ENCODE results near the gene TRIO. TPM values are rescaled to one million over a fixed set of nuclear protein-coding genes. Genes with fewer than 3 reads are reported as not detected.

The TRIO gene
- polyA plus RNA-seq, 2 donors, result 10.3 to 22.8 TPM

DNA sequence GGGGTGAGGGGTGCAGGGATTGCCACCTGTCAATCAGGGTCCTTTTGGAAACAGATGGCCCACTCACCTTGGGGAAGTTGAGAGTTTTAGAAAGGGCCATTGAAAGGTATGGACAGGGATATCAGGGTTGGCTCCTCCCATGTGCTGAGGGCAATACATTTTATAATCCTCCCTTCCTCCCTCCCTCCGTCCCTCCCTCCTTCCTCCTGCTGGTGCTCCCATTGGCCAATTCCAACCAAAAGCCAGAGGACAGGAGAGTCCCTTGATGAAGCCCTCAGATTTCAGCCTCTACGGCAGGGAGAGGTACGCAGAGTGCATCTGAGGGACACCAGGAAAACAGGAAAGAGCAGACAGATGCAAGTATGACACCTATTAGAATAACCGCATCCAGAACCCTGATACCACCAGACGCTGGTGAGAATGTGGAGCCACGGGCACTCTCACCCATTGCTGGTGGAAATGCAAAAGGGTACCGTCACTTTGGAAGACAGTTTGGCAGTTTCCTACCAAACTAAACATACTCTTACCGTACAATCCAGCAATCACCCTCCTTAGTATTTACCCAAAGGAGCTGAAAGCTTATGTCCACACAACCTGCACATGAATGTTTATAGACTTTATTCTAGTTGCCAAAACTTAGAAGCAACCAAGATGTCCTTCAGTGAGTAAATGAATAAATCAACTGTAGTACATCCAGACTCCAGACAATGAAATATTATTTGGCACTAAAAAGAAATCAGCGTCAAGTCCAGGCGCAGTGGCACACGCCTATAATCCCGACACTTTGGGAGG is 380.3 kb downstream of the TRIO start:
- Histone ChIP-seq H3K4me3 (ENCODE audit: low read depth in 1 of 2, low read length in 2 of 2) (no peak overlapping the region), H3K9me3 (ENCODE audit: control insufficient read depth in 2 of 2, insufficient read depth in 1 of 2, low read depth in 1 of 2, low read length in 1 of 2) (no peaks in the 10 kb centered on the region), H3K27me3 (ENCODE audit: control insufficient read depth in 1 of 2, insufficient read depth in 2 of 2, low read length in 2 of 2) (no peaks in the 10 kb centered on the region), H3K27ac (ENCODE audit: low read depth in 2 of 2, low read length in 1 of 2) (no peak overlapping the region), H3K36me3 (ENCODE audit: control insufficient read depth in 2 of 2, insufficient read depth in 2 of 2, low read length in 1 of 2) (no peaks in the 10 kb centered on the region), H3K4me1 (ENCODE audit: control insufficient read depth in 2 of 2, insufficient read depth in 2 of 2, low read length in 1 of 2) (no peaks in the 10 kb centered on the region)
- WGBS, 2 donors, result 83 to 85% methylated on average over 12 of the region's 12 CpGs

DNA sequence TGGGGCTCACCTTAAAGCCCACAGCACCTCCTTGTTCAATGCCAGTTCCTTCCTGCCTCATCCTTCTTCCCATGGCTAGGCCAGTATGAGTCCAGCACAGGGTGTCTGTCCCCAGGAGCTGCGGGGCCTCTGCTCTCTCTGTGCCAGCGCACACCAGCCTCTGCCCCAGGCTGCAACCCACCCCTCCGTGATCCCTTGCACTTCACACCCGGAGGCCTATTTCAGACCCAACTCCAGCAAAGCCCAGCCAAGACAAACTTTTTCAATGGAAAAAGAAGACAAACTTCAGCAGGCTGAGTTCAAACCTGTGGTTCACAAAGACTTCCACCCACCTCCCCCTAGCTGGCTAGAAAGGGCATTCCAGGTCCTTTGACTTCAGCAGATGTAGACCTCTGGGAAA is 382.3 kb downstream of the TRIO start:
- H3K27me3 ChIP-seq (ENCODE audit: control insufficient read depth in 1 of 2, insufficient read depth in 2 of 2, low read length in 2 of 2), result no peaks in the 10 kb centered on the region
- 86 to 93% methylated on average over 4 of the region's 4 CpGs for WGBS, 2 donors
- no peak overlapping the region for H3K27ac ChIP-seq (ENCODE audit: low read depth in 2 of 2, low read length in 1 of 2)
- H3K9me3 ChIP-seq (ENCODE audit: control insufficient read depth in 2 of 2, insufficient read depth in 1 of 2, low read depth in 1 of 2, low read length in 1 of 2), result no peaks in the 10 kb centered on the region
- H3K4me1 ChIP-seq (ENCODE audit: control insufficient read depth in 2 of 2, insufficient read depth in 2 of 2, low read length in 1 of 2), result no peaks in the 10 kb centered on the region
- no peaks in the 10 kb centered on the region for H3K36me3 ChIP-seq (ENCODE audit: control insufficient read depth in 2 of 2, insufficient read depth in 2 of 2, low read length in 1 of 2)
- H3K4me3 ChIP-seq (ENCODE audit: low read depth in 1 of 2, low read length in 2 of 2), result no peak overlapping the region

DNA sequence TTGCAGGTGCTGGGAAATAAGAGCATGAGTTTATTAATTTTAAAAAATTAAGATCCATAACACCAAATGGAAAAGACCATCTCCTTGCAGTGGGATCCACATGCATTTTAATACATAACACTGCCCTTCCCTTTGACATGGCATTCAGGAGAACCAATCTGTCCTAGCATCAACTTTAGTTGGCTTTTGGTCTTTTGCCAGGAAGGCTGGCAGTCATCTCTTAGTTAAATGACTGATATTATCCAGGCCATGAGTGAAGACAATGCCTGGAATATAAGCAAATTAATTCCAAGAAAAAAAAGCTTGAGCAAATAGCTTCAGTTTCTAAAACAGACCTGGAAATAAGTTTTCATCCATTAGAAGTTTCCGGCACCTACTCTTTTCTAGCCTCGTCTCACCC is 383.4 kb downstream of the TRIO start:
- Histone ChIP-seq H3K4me3 (ENCODE audit: low read depth in 1 of 2, low read length in 2 of 2) (no peak overlapping the region), H3K27me3 (ENCODE audit: control insufficient read depth in 1 of 2, insufficient read depth in 2 of 2, low read length in 2 of 2) (no peaks in the 10 kb centered on the region), H3K9me3 (ENCODE audit: control insufficient read depth in 2 of 2, insufficient read depth in 1 of 2, low read depth in 1 of 2, low read length in 1 of 2) (no peaks in the 10 kb centered on the region), H3K4me1 (ENCODE audit: control insufficient read depth in 2 of 2, insufficient read depth in 2 of 2, low read length in 1 of 2) (no peaks in the 10 kb centered on the region), H3K27ac (ENCODE audit: low read depth in 2 of 2, low read length in 1 of 2) (no peak overlapping the region), H3K36me3 (ENCODE audit: control insufficient read depth in 2 of 2, insufficient read depth in 2 of 2, low read length in 1 of 2) (no peaks in the 10 kb centered on the region)
- WGBS, 2 donors, result 85 to 88% methylated on average over 2 of the region's 2 CpGs

DNA sequence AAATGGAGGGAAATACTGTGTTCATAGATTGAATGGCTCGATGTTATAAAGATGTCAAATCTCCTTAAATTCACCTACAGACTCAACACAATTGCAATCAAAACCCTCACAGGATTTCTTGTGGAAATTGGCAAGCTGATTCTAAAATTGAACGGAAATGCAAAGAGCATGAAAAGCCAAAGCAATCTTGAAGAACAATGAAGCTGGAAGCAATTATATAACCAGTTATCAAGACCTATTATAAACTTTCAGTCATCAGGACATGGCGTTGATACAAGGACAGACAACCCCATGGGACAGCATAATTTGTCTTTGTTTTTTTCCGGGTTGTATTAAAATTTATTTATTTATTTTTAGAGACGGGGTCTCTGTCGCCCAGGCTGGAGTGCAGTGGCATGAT is 385.0 kb downstream of the TRIO start:
- WGBS, 2 donors, result 76 to 80% methylated on average over 6 of the region's 6 CpGs
- Histone ChIP-seq H3K4me3 (ENCODE audit: low read depth in 1 of 2, low read length in 2 of 2) (no peak overlapping the region), H3K36me3 (ENCODE audit: control insufficient read depth in 2 of 2, insufficient read depth in 2 of 2, low read length in 1 of 2) (no peaks in the 10 kb centered on the region), H3K9me3 (ENCODE audit: control insufficient read depth in 2 of 2, insufficient read depth in 1 of 2, low read depth in 1 of 2, low read length in 1 of 2) (no peaks in the 10 kb centered on the region), H3K4me1 (ENCODE audit: control insufficient read depth in 2 of 2, insufficient read depth in 2 of 2, low read length in 1 of 2) (no peaks in the 10 kb centered on the region), H3K27ac (ENCODE audit: low read depth in 2 of 2, low read length in 1 of 2) (no peak overlapping the region), H3K27me3 (ENCODE audit: control insufficient read depth in 1 of 2, insufficient read depth in 2 of 2, low read length in 2 of 2) (no peaks in the 10 kb centered on the region)

DNA sequence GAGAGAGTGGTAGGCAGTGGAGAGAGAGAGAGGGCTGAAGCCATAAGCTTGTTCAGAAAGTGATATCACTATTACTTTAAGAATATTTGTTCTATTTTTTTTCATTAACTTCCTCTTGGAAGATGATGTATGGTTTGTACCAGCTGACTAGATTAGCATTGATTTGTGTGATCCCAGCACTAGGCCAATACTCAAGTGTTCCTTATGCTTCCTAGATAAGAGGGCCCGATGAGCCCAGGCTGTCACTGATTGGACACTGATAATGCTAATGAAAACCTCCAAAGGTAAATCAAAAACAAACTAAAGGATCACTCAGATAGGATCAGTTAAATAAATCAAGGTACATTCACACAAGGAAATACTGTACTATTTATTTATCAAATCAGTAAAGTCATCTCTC is 385.8 kb downstream of the TRIO start:
- no peak overlapping the region for H3K27ac ChIP-seq (ENCODE audit: low read depth in 2 of 2, low read length in 1 of 2)
- no peaks in the 10 kb centered on the region for H3K9me3 ChIP-seq (ENCODE audit: control insufficient read depth in 2 of 2, insufficient read depth in 1 of 2, low read depth in 1 of 2, low read length in 1 of 2)
- H3K4me1 ChIP-seq (ENCODE audit: control insufficient read depth in 2 of 2, insufficient read depth in 2 of 2, low read length in 1 of 2), result no peaks in the 10 kb centered on the region
- no peaks in the 10 kb centered on the region for H3K36me3 ChIP-seq (ENCODE audit: control insufficient read depth in 2 of 2, insufficient read depth in 2 of 2, low read length in 1 of 2)
- H3K27me3 ChIP-seq (ENCODE audit: control insufficient read depth in 1 of 2, insufficient read depth in 2 of 2, low read length in 2 of 2), result no peaks in the 10 kb centered on the region
- no peak overlapping the region for H3K4me3 ChIP-seq (ENCODE audit: low read depth in 1 of 2, low read length in 2 of 2)
- 32 to 53% methylated on average over 1 of the region's 1 CpG for WGBS, 2 donors

DNA sequence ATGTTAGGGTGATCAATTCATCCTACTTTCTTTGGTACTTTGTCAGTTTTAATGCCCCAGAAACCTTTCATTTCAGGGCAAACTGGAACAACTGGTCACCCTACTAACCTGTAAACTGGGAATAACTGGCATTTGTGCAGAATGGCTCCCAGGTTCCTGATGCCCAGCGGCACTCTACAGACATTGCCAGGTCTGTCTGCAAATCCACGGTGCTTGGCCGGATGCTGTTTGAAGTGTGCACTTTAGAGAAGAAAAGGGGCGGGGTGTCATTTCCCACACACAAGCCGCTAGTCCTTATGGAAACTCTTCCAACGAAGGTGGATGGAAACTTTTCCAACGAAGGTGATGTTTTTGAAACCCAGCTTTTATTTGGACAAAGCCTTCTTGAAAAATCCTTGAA is 388.5 kb downstream of the TRIO start:
- H3K36me3 ChIP-seq (ENCODE audit: control insufficient read depth in 2 of 2, insufficient read depth in 2 of 2, low read length in 1 of 2), result no peaks in the 10 kb centered on the region
- H3K4me1 ChIP-seq (ENCODE audit: control insufficient read depth in 2 of 2, insufficient read depth in 2 of 2, low read length in 1 of 2), result no peaks in the 10 kb centered on the region
- 51 to 69% methylated on average over 7 of the region's 7 CpGs for WGBS, 2 donors
- no peak overlapping the region for H3K27ac ChIP-seq (ENCODE audit: low read depth in 2 of 2, low read length in 1 of 2)
- H3K27me3 ChIP-seq (ENCODE audit: control insufficient read depth in 1 of 2, insufficient read depth in 2 of 2, low read length in 2 of 2), result no peaks in the 10 kb centered on the region
- H3K9me3 ChIP-seq (ENCODE audit: control insufficient read depth in 2 of 2, insufficient read depth in 1 of 2, low read depth in 1 of 2, low read length in 1 of 2), result no peaks in the 10 kb centered on the region
- H3K4me3 ChIP-seq (ENCODE audit: low read depth in 1 of 2, low read length in 2 of 2), result no peak overlapping the region

DNA sequence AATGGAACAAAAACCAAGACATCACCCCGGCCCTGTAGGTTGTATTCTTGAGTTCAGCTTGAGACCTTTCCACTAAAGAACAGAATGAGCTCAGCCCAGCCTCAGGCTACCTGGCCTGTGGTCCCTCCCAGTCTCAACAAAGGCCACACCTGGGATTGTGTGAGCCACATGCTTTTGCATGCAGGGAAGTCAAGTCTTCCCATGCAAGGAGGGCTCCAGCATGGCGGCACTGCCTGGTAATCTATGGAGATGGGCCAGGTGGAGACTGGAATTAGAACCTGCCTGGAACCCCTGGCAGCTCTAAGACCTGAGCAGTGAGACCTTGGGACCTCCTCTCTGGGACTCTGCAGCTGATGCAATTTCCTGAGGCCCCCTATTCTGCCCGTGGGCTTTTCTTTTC is 389.0 kb downstream of the TRIO start:
- Histone ChIP-seq H3K4me1 (ENCODE audit: control insufficient read depth in 2 of 2, insufficient read depth in 2 of 2, low read length in 1 of 2) (no peaks in the 10 kb centered on the region), H3K9me3 (ENCODE audit: control insufficient read depth in 2 of 2, insufficient read depth in 1 of 2, low read depth in 1 of 2, low read length in 1 of 2) (no peaks in the 10 kb centered on the region), H3K36me3 (ENCODE audit: control insufficient read depth in 2 of 2, insufficient read depth in 2 of 2, low read length in 1 of 2) (no peaks in the 10 kb centered on the region), H3K27me3 (ENCODE audit: control insufficient read depth in 1 of 2, insufficient read depth in 2 of 2, low read length in 2 of 2) (no peaks in the 10 kb centered on the region), H3K27ac (ENCODE audit: low read depth in 2 of 2, low read length in 1 of 2) (no peak overlapping the region), H3K4me3 (ENCODE audit: low read depth in 1 of 2, low read length in 2 of 2) (no peak overlapping the region)
- whole genome bisulfite sequencing, 2 donors, result 54 to 71% methylated on average over 3 of the region's 3 CpGs

DNA sequence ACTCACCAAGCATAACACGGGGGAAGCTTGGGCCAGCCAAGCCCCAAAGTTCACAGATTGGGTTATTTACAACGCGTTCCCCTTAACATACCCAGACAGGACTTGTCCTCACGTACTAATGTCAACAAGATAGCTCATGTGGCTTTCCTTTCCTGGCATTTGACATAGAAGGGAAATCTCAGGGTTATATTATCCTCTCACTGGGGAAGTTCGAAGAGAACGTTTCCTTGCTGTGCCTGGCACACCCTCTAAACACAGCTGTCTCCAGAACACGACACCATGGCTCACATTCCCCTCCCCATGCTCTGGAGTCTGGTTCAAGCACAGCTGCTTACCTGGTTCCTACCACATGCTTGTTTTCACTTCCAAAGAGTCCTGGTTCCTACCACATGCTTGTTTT is 391.6 kb downstream of the TRIO start:
- Histone ChIP-seq H3K9me3 (ENCODE audit: control insufficient read depth in 2 of 2, insufficient read depth in 1 of 2, low read depth in 1 of 2, low read length in 1 of 2) (no peaks in the 10 kb centered on the region), H3K4me1 (ENCODE audit: control insufficient read depth in 2 of 2, insufficient read depth in 2 of 2, low read length in 1 of 2) (no peaks in the 10 kb centered on the region), H3K4me3 (ENCODE audit: low read depth in 1 of 2, low read length in 2 of 2) (no peak overlapping the region), H3K27me3 (ENCODE audit: control insufficient read depth in 1 of 2, insufficient read depth in 2 of 2, low read length in 2 of 2) (no peaks in the 10 kb centered on the region), H3K36me3 (ENCODE audit: control insufficient read depth in 2 of 2, insufficient read depth in 2 of 2, low read length in 1 of 2) (no peaks in the 10 kb centered on the region), H3K27ac (ENCODE audit: low read depth in 2 of 2, low read length in 1 of 2) (no peak overlapping the region)
- 17 to 26% methylated on average over 7 of the region's 7 CpGs for WGBS, 2 donors

DNA sequence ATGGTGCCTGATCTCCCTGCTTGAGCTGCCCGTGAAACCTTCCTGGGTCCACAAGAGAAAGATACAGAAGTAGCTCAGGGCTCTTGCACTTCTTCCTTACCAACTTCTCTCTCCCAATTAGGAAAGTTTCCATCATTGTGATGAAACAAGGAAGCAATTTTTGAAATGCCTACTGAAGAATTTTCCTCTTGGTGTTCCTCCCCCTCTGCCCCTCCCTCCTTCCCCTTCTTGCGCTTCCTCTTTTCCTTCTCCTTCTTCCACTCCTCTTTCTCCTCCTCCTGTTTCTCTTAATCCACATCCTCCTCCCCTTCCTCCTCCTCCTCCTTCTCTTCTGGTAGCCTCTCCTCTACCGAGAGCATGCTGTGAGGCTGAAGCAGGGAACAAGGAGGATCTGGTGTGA is 402.2 kb downstream of the TRIO start:
- 50 to 55% methylated on average over 3 of the region's 3 CpGs for WGBS, 2 donors
- Histone ChIP-seq H3K27ac (ENCODE audit: low read depth in 2 of 2, low read length in 1 of 2) (no peak overlapping the region), H3K36me3 (ENCODE audit: control insufficient read depth in 2 of 2, insufficient read depth in 2 of 2, low read length in 1 of 2) (no peaks in the 10 kb centered on the region), H3K9me3 (ENCODE audit: control insufficient read depth in 2 of 2, insufficient read depth in 1 of 2, low read depth in 1 of 2, low read length in 1 of 2) (peaks cover 0 to 3% of the 10 kb centered on the region in 2 donors), H3K4me1 (ENCODE audit: control insufficient read depth in 2 of 2, insufficient read depth in 2 of 2, low read length in 1 of 2) (peaks cover 0 to 2% of the 10 kb centered on the region in 2 donors), H3K4me3 (ENCODE audit: low read depth in 1 of 2, low read length in 2 of 2) (no peak overlapping the region), H3K27me3 (ENCODE audit: control insufficient read depth in 1 of 2, insufficient read depth in 2 of 2, low read length in 2 of 2) (no peaks in the 10 kb centered on the region)

DNA sequence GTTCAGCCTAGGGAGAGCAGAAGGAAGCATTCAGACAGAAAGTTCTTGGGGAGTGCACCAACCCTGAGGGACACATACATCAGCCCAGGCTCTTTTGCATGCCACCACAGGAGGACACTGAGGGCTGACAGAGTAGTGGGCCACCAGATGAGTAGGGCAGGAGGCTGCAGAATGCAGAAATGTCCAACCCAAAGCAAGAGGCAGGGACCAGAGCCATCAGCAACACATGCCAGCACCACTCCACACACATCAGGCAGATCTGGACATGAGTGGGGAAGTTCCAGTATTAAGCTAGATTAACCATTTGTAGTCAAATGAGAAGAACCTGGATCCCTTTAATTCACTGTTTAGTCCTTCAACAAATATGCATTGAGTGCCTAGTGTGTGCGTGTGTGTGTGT is 402.7 kb downstream of the TRIO start:
- H3K4me1 ChIP-seq (ENCODE audit: control insufficient read depth in 2 of 2, insufficient read depth in 2 of 2, low read length in 1 of 2), result peaks cover 0 to 2% of the 10 kb centered on the region in 2 donors
- H3K36me3 ChIP-seq (ENCODE audit: control insufficient read depth in 2 of 2, insufficient read depth in 2 of 2, low read length in 1 of 2), result no peaks in the 10 kb centered on the region
- no peak overlapping the region for H3K27ac ChIP-seq (ENCODE audit: low read depth in 2 of 2, low read length in 1 of 2)
- WGBS, 2 donors, result 22 to 83% methylated on average over 1 of the region's 1 CpG
- H3K9me3 ChIP-seq (ENCODE audit: control insufficient read depth in 2 of 2, insufficient read depth in 1 of 2, low read depth in 1 of 2, low read length in 1 of 2), result peaks cover 0 to 3% of the 10 kb centered on the region in 2 donors
- no peak overlapping the region for H3K4me3 ChIP-seq (ENCODE audit: low read depth in 1 of 2, low read length in 2 of 2)
- H3K27me3 ChIP-seq (ENCODE audit: control insufficient read depth in 1 of 2, insufficient read depth in 2 of 2, low read length in 2 of 2), result no peaks in the 10 kb centered on the region

Measured in esophagus (tissue), 2 donors.